GM10248 (cell line): Measurements from ENCODE around the gene OCEL1.

Experiments used
- CTCF ChIA-PET: fragments of 300-600 bp; sonication (Branson Sonifier 250); formaldehyde crosslinking; extraction: SDS; loops from one replicate; lab custom pipeline; 2021; ENCODE audit warnings: antibody characterized with exemption; lab: Yijun Ruan, JAX
- POLR2A ChIA-PET: fragments of 350-650 bp; sonication (Branson Sonifier 250); formaldehyde crosslinking; extraction: SDS; loops from one replicate; lab custom pipeline; 2020; ENCODE audit warnings: antibody characterized with exemption; lab: Yijun Ruan, JAX
- DNase-seq: peaks from one replicate; pipeline ENCODE4 v3.0.0; 2012; ENCODE audit errors: extremely low spot score
- CTCF ChIP-seq: IDR thresholded peaks from 2 replicates; pipeline ENCODE4 v1.5.1; 2012; ENCODE audit warnings: mild to moderate bottlenecking, low read depth; ENCODE audit errors: extremely low read depth, missing control alignments, control extremely low read depth

The OCEL1 gene

DNA sequence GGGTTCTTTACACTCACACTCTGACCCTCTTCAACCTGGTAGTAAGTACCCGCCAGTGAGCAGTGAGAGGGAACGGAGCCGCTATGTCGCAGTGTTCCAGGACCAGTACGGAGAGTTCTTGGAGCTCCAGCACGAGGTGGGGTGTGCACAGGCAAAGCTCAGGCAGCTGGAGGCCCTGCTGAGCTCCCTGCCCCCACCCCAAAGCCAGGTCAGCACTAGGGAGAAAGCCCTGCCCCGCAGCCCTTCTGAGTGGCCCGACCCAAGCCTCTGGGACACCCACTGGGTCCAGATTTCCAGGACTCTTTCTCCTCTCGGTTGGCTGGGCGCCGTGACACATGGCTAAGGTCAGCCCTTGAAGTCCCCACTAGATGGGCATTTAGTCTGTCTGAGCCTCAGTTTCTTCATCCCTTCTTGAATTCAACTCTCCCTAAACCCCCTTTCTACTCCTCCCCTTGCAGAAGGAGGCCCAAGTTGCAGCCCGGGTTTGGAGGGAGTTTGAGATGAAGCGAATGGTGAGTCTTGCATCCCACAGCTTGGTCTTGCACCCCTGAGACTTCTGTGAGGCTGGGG lies 1.9 kb downstream of the OCEL1 start:
- DNase-seq, result no peak
- TF ChIP-seq CTCF, result no peak
- CTCF ChIA-PET, result interaction anchor here (0.9 to 1.9 kb wide), 3 partner anchors 12 to 33 kb away, joined by 3 to 10 read pairs (median 5); no protein-coding TSS in a partner anchor
- POLR2A ChIA-PET, result no interaction called here

GRCh38 chr19:17229890-17230289 lies 3.9 kb downstream of the OCEL1 start:
- no peak for TF ChIP-seq CTCF
- POLR2A ChIA-PET, result no interaction called here
- no peak for DNase-seq
- CTCF ChIA-PET, result interaction anchor here (1.1 kb wide), 1 partner anchor 53 kb away, joined by 3 read pairs; no protein-coding TSS in a partner anchor

GRCh38 chr19:17232258-17232657 lies 6.2 kb downstream of the OCEL1 start:
- TF ChIP-seq CTCF, result no peak
- no peak for DNase-seq
- ChIA-PET CTCF (interaction anchor here (0.8 kb wide), 1 partner anchor 28 kb away, joined by 3 read pairs; no protein-coding TSS in a partner anchor), POLR2A (no interaction called here)

DNA sequence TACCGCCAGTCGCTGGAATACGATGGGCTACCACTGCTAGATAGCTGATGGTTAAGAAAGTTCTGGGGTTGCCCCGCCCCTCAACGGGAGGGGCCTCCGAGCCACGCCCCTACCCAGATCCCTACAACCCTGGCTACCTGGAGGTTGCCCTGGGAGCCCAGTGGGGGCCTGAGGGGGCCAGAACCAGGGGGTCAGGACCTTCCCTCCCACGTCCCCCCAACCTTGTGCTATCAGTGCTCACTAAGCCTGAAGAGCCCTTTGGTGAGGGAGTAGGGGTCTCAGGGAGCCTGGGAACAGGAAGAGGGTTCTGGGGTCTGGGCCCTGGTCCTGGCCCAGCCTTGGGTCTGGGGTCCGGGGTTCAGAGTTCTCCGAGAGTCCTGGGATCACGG lies 8.9 kb downstream of the OCEL1 start:
- CTCF ChIA-PET, result interaction anchor here (0.7 to 3.6 kb wide), 25 partner anchors 8 to 575 kb away, joined by 3 to 13 read pairs (median 4); partner anchors contain the start of genes BABAM1, OCEL1 and SMIM7
- POLR2A ChIA-PET, result interaction anchor here (0.6 to 2.0 kb wide), 2 partner anchors 9 to 426 kb away, joined by 3 to 5 read pairs; partner anchors contain the start of gene OCEL1
- no peak for TF ChIP-seq CTCF
- DNase-seq, result peak; percentile 81

GRCh38 chr19:17235300-17235970 lies 9.4 kb downstream of the OCEL1 start:
- peak; percentile 88 for TF ChIP-seq CTCF
- CTCF ChIA-PET, result interaction anchor here (0.6 to 3.6 kb wide), 27 partner anchors 9 to 183 kb away, joined by 3 to 13 read pairs (median 4); partner anchors contain the start of genes BABAM1 and OCEL1
- DNase-seq, result peak; percentile 79
- POLR2A ChIA-PET, result interaction anchor here (0.6 to 2.0 kb wide), 2 partner anchors 9 to 78 kb away, joined by 4 to 5 read pairs; partner anchors contain the start of gene OCEL1

GRCh38 chr19:17235971-17236777 lies 10.1 kb downstream of the OCEL1 start:
- no peak for TF ChIP-seq CTCF
- CTCF ChIA-PET, result interaction anchor here (0.6 to 3.6 kb wide), 24 partner anchors 10 to 184 kb away, joined by 3 to 13 read pairs (median 4); partner anchors contain the start of genes BABAM1 and OCEL1
- DNase-seq, result no peak
- POLR2A ChIA-PET, result interaction anchor here (0.6 to 2.0 kb wide), 2 partner anchors 10 to 77 kb away, joined by 4 to 5 read pairs; partner anchors contain the start of gene OCEL1
